Mesothelial cell of epicardium (in vitro differentiated cells): Measurements from ENCODE around the gene XYLT1. TPM values are rescaled to one million over a fixed set of nuclear protein-coding genes. Genes with fewer than 3 reads are reported as not detected.

Experiments
- DNase-seq, 2 experiments: peaks; one replicate each; pipeline ENCODE4 v3.0.0; 2021; ENCODE audit warnings: low spot score in 2 of 2; ENCODE audit not compliant: unreplicated experiment in 2 of 2
- H3K27ac Mint-ChIP-seq: 2 replicates; pipeline ENCODE4 v1.8.0; 2021; ENCODE audit warnings: mixed read lengths
- H3K27me3 Mint-ChIP-seq: 2 replicates; pipeline ENCODE4 v1.8.0; 2021; ENCODE audit warnings: low read depth, mixed read lengths
- H3K36me3 Mint-ChIP-seq: 2 replicates; pipeline ENCODE4 v1.8.0; 2021; ENCODE audit warnings: mixed read lengths
- H3K4me1 Mint-ChIP-seq: 2 replicates; pipeline ENCODE4 v1.8.0; 2021; ENCODE audit warnings: mixed read lengths
- H3K4me3 Mint-ChIP-seq: 2 replicates; pipeline ENCODE4 v1.8.0; 2021; ENCODE audit warnings: mild to moderate bottlenecking, moderate library complexity, mixed read lengths
- H3K9me3 Mint-ChIP-seq: 2 replicates; pipeline ENCODE4 v1.8.0; 2021; ENCODE audit warnings: mixed read lengths
- total RNA-seq: library from RNA; stranded (reverse); gene quantifications from 3 replicates; pipeline ENCODE4 v1.2.1, GENCODE V29; 2021
- TF ChIP-seq, protein P1 (sequence below): fragments of 200-600 bp; sonication (generic); IDR thresholded peaks from one replicate; pipeline ENCODE4 v1.5.0; 2021; ENCODE audit warnings: antibody characterized with exemption; ENCODE audit not compliant: unreplicated experiment

XYLT1 gene
- total RNA-seq, 1 donor from 2014 or later: 15.2 TPM

GRCh38 chr16:17053536-17054160 lies 417.1 kb downstream of the XYLT1 start:
- TF ChIP-seq, protein P1, sequence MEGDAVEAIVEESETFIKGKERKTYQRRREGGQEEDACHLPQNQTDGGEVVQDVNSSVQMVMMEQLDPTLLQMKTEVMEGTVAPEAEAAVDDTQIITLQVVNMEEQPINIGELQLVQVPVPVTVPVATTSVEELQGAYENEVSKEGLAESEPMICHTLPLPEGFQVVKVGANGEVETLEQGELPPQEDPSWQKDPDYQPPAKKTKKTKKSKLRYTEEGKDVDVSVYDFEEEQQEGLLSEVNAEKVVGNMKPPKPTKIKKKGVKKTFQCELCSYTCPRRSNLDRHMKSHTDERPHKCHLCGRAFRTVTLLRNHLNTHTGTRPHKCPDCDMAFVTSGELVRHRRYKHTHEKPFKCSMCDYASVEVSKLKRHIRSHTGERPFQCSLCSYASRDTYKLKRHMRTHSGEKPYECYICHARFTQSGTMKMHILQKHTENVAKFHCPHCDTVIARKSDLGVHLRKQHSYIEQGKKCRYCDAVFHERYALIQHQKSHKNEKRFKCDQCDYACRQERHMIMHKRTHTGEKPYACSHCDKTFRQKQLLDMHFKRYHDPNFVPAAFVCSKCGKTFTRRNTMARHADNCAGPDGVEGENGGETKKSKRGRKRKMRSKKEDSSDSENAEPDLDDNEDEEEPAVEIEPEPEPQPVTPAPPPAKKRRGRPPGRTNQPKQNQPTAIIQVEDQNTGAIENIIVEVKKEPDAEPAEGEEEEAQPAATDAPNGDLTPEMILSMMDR: no peak
- Mint-ChIP-seq H3K4me3 (no peak overlapping the region), H3K9me3 (peaks cover 13% of the 10 kb centered on the region), H3K27ac (no peak overlapping the region), H3K4me1 (no peaks in the 10 kb centered on the region), H3K27me3 (peaks cover 2% of the 10 kb centered on the region), H3K36me3 (no peaks in the 10 kb centered on the region)
- no peak for DNase-seq
